ENCODE data around the gene PISD. TPM values are rescaled to one million over a fixed set of nuclear protein-coding genes. Genes with fewer than 3 reads are reported as not detected.

PISD gene
- total and polyA plus RNA-seq, 2 donors (not counting 1 experiment from before 2014, with no cell fraction given): 21.1 to 25.6 TPM

DNA sequence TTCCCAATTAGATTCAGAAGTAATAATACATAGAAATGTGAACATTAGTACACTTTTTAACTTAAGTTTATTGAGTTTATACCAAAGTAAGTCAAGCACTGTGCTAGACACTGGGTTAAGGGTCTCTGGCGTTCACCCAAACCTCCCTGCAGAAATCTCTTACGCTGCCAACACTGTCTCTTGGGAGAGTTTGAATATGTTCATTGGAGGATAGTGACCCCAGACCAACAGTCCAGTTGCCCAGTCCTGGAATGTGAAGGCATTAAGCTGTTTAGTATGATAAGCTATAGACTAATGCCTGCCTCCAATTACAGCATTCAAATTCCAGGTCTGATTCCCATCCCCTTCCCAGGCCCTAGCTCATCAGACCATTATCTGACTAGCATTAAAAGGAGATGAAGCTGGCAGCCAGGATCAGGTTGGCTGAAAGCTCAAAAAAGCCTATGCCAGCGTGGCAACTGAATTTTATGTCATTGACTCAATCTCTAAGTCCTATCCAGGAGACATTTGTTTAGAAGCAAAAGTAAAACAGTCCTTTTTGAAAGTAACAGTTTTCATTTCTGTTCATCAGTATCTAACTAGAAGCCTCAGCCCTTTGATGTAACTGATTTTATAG is 87.9 kb downstream of the PISD start:
- Histone ChIP-seq H4K20me1 (ENCODE audit: control insufficient read depth, extremely low read depth, insufficient read depth, low read length) (no peaks in the 10 kb centered on the region), H3K4me2 (ENCODE audit: extremely low read depth, insufficient read depth, low read length) (no peak overlapping the region), H3K4me1 (ENCODE audit: control insufficient read depth, extremely low read depth, insufficient read depth, low read length) (no peaks in the 10 kb centered on the region), H3K36me3 (ENCODE audit: control insufficient read depth, insufficient read depth, low read length) (peaks cover 2% of the 10 kb centered on the region), H3K9ac (ENCODE audit: insufficient read depth, low read length) (no peak overlapping the region), H3K9me3 (ENCODE audit: control insufficient read depth, insufficient read depth, low read depth, low read length) (no peaks in the 10 kb centered on the region), H3K27ac (ENCODE audit: insufficient read depth, low read length) (no peak overlapping the region), H3K79me2 (ENCODE audit: control insufficient read depth, insufficient read depth, low read length) (no peaks in the 10 kb centered on the region), H2AFZ (ENCODE audit: low read length) (no peak overlapping the region), H3K4me3 (replicated peaks in 1 of 4; ENCODE audit: control extremely low read depth in 1 of 4, insufficient read depth in 1 of 4, low read depth in 3 of 4, low read length in 4 of 4) (no peak overlapping the region), H3K27me3 (ENCODE audit: control insufficient read depth, insufficient read depth, low read length) (no peaks in the 10 kb centered on the region)
- DNase-seq (ENCODE audit: low read depth in 2 of 2): peak in 1 of 2 donors; percentile 66
- no peak for TF ChIP-seq EZH2 (IDR thresholded peaks at IDR 0.05; ENCODE audit: low read length, missing control alignments)
- TF ChIP-seq, protein P1, sequence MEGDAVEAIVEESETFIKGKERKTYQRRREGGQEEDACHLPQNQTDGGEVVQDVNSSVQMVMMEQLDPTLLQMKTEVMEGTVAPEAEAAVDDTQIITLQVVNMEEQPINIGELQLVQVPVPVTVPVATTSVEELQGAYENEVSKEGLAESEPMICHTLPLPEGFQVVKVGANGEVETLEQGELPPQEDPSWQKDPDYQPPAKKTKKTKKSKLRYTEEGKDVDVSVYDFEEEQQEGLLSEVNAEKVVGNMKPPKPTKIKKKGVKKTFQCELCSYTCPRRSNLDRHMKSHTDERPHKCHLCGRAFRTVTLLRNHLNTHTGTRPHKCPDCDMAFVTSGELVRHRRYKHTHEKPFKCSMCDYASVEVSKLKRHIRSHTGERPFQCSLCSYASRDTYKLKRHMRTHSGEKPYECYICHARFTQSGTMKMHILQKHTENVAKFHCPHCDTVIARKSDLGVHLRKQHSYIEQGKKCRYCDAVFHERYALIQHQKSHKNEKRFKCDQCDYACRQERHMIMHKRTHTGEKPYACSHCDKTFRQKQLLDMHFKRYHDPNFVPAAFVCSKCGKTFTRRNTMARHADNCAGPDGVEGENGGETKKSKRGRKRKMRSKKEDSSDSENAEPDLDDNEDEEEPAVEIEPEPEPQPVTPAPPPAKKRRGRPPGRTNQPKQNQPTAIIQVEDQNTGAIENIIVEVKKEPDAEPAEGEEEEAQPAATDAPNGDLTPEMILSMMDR (conservative IDR thresholded peaks at IDR 0.05 in 1 of 2, IDR thresholded peaks at IDR 0.05 in 1 of 2; ENCODE audit: low read depth in 1 of 2, low read length in 2 of 2): no peak

DNA sequence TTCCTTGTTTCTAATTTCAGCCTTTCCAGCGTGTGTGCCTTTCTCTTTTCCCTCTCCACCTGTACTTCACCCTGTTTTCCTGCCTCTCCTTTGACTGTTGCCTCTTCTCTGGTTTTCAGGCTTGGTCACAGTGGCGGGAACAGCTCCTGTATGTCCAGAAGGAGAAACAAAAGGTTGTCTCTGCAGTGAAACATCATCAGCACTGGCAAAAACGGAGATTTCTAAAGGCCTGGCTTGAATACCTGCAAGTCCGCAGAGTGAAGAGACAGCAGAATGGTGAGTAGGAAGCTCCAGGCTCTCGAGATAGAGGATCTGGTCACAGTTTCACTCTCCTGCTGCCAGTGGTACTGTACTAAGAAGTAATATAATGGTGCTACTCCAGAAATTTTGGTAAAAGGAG is 89.1 kb downstream of the PISD start:
- Histone ChIP-seq H3K27me3 (ENCODE audit: control insufficient read depth, insufficient read depth, low read length) (no peaks in the 10 kb centered on the region), H3K4me2 (ENCODE audit: extremely low read depth, insufficient read depth, low read length) (no peak overlapping the region), H3K4me3 (replicated peaks in 1 of 4; ENCODE audit: control extremely low read depth in 1 of 4, insufficient read depth in 1 of 4, low read depth in 3 of 4, low read length in 4 of 4) (no peak overlapping the region), H2AFZ (ENCODE audit: low read length) (no peak overlapping the region), H3K4me1 (ENCODE audit: control insufficient read depth, extremely low read depth, insufficient read depth, low read length) (no peaks in the 10 kb centered on the region), H3K79me2 (ENCODE audit: control insufficient read depth, insufficient read depth, low read length) (no peaks in the 10 kb centered on the region), H3K36me3 (ENCODE audit: control insufficient read depth, insufficient read depth, low read length) (peaks cover 2% of the 10 kb centered on the region), H3K27ac (ENCODE audit: insufficient read depth, low read length) (no peak overlapping the region), H3K9me3 (ENCODE audit: control insufficient read depth, insufficient read depth, low read depth, low read length) (no peaks in the 10 kb centered on the region), H4K20me1 (ENCODE audit: control insufficient read depth, extremely low read depth, insufficient read depth, low read length) (no peaks in the 10 kb centered on the region), H3K9ac (ENCODE audit: insufficient read depth, low read length) (no peak overlapping the region)
- no peak for DNase-seq (ENCODE audit: low read depth in 2 of 2)
- TF ChIP-seq, protein P1 (conservative IDR thresholded peaks at IDR 0.05 in 1 of 2, IDR thresholded peaks at IDR 0.05 in 1 of 2; ENCODE audit: low read depth in 1 of 2, low read length in 2 of 2): no peak
- no peak for TF ChIP-seq EZH2 (IDR thresholded peaks at IDR 0.05; ENCODE audit: low read length, missing control alignments)

- Histone ChIP-seq H3K9ac (ENCODE audit: insufficient read depth, low read length) (no peak overlapping the region), H2AFZ (ENCODE audit: low read length) (no peak overlapping the region), H3K27ac (ENCODE audit: insufficient read depth, low read length) (no peak overlapping the region), H3K4me2 (ENCODE audit: extremely low read depth, insufficient read depth, low read length) (no peak overlapping the region), H3K4me1 (ENCODE audit: control insufficient read depth, extremely low read depth, insufficient read depth, low read length) (no peaks in the 10 kb centered on the region), H4K20me1 (ENCODE audit: control insufficient read depth, extremely low read depth, insufficient read depth, low read length) (no peaks in the 10 kb centered on the region), H3K4me3 (replicated peaks in 1 of 4; ENCODE audit: control extremely low read depth in 1 of 4, insufficient read depth in 1 of 4, low read depth in 3 of 4, low read length in 4 of 4) (no peak overlapping the region), H3K79me2 (ENCODE audit: control insufficient read depth, insufficient read depth, low read length) (no peaks in the 10 kb centered on the region), H3K27me3 (ENCODE audit: control insufficient read depth, insufficient read depth, low read length) (no peaks in the 10 kb centered on the region), H3K9me3 (ENCODE audit: control insufficient read depth, insufficient read depth, low read depth, low read length) (no peaks in the 10 kb centered on the region), H3K36me3 (ENCODE audit: control insufficient read depth, insufficient read depth, low read length) (no peaks in the 10 kb centered on the region)
- no peak for TF ChIP-seq EZH2 (IDR thresholded peaks at IDR 0.05; ENCODE audit: low read length, missing control alignments)
- TF ChIP-seq, protein P1 (conservative IDR thresholded peaks at IDR 0.05 in 1 of 2, IDR thresholded peaks at IDR 0.05 in 1 of 2; ENCODE audit: low read depth in 1 of 2, low read length in 2 of 2): no peak
- DNase-seq (ENCODE audit: low read depth in 2 of 2): no peak
These were observed 92.9 kb downstream of the PISD start for GRCh38 chr22:31569126-31569525.

Other genes starting within 250 kb of the PISD start
- gene EIF4ENIF1, start 172.4 kb downstream of the PISD start, total RNA-seq: 12.6 and 13.9 TPM in 2 replicates
- gene EIF4ENIF1, start 172.4 kb downstream of the PISD start, polyA plus RNA-seq: 25.2 and 25.7 TPM in 2 replicates
- gene SFI1, start 165.7 kb downstream of the PISD start, total RNA-seq: 10.0 and 11.4 TPM in 2 replicates
- 3.6 and 6.2 TPM in 2 replicates for gene SFI1, start 165.7 kb downstream of the PISD start, polyA plus RNA-seq
- gene PRR14L, start 87.9 kb upstream of the PISD start, total RNA-seq: 14.4 and 17.3 TPM in 2 replicates
- gene PRR14L, start 87.9 kb upstream of the PISD start, polyA plus RNA-seq: 14.4 and 14.7 TPM in 2 replicates
- gene DEPDC5, start 91.8 kb upstream of the PISD start, total RNA-seq: 8.2 and 10.4 TPM in 2 replicates
- gene DEPDC5, start 91.8 kb upstream of the PISD start, polyA plus RNA-seq: 9.8 and 10.7 TPM in 2 replicates